IPS-15b (cell line): ENCODE data around the gene TADA1.
A peak's percentile ranks its signal among the peaks of the same experiment; 100 is the strongest.

Experiments
- H3K27me3 ChIP-seq: one replicate; pipeline ENCODE4 v1.6.1; 2013; ENCODE audit warnings: low read length; ENCODE audit not compliant: control insufficient read depth, insufficient read depth
- H3K36me3 ChIP-seq: one replicate; pipeline ENCODE4 v1.6.1; 2013; ENCODE audit warnings: low read length; ENCODE audit not compliant: control insufficient read depth, insufficient read depth
- H3K4me1 ChIP-seq: one replicate; pipeline ENCODE4 v1.6.1; 2013; ENCODE audit warnings: mild to moderate bottlenecking, low read length; ENCODE audit not compliant: control insufficient read depth, insufficient read depth
- H3K4me3 ChIP-seq: one replicate; pipeline ENCODE4 v1.5.1; 2013; ENCODE audit warnings: low read depth, low read length
- H3K9ac ChIP-seq: one replicate; pipeline ENCODE4 v1.6.1; 2013; ENCODE audit warnings: low read depth, mild to moderate bottlenecking, low read length
- H3K9me3 ChIP-seq: one replicate; pipeline ENCODE4 v1.6.1; 2013; ENCODE audit warnings: mild to moderate bottlenecking, low read length; ENCODE audit not compliant: control insufficient read depth, insufficient read depth

Gene TADA1, protein sequence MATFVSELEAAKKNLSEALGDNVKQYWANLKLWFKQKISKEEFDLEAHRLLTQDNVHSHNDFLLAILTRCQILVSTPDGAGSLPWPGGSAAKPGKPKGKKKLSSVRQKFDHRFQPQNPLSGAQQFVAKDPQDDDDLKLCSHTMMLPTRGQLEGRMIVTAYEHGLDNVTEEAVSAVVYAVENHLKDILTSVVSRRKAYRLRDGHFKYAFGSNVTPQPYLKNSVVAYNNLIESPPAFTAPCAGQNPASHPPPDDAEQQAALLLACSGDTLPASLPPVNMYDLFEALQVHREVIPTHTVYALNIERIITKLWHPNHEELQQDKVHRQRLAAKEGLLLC

DNA sequence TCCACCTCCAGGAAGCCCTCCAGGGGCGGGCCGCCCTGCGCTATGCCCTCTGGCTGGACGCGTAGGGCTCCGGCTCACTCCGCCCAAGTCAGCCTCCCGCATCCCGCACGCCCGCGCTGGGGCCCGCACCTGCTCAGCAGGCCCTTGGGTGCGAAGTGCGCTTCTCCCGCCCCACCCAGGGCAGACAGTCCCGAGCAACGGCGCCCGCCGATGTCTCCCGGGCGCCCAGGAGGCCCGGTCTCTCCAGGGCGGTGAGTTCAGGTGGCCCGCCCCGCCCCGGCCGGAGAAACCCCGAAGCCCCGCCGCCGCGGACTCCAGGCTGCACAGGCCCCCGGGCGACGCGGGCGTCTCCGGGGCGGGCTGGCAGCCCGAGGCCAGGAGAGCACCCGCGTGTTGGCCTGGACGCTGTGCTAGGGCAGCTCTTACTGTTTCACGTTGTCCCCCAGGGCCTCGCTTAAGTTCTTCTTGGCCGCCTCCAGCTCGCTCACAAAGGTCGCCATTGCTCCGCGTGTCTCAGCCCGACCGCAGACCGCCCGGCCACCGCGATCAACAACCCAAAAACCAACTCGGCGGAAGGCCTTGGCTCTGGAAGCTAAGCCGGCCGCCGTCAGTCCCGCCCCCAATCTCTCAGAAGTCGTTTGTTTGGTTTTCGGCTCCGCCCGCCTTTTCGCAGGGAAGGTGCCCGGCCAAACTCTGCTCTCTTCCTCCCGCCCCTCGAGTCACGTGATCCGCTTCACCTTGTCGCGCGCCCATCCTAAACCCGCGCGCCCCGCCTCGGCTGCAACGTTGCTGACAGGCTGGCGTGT is at the start of gene TADA1:
TSS of gene TADA1 (minus strand) at position 531 of the 806 bp plus-strand sequence. CDS start at position 500, 31 bp downstream.
- Histone ChIP-seq H3K27me3 (no peaks in the 10 kb centered on the region), H3K36me3 (no peaks in the 10 kb centered on the region), H3K9me3 (no peaks in the 10 kb centered on the region), H3K4me3 (peak within 1 kb of the TSS; percentile 80), H3K4me1 (no peaks in the 10 kb centered on the region), H3K9ac (peak within 1 kb of the TSS; percentile 80)

DNA sequence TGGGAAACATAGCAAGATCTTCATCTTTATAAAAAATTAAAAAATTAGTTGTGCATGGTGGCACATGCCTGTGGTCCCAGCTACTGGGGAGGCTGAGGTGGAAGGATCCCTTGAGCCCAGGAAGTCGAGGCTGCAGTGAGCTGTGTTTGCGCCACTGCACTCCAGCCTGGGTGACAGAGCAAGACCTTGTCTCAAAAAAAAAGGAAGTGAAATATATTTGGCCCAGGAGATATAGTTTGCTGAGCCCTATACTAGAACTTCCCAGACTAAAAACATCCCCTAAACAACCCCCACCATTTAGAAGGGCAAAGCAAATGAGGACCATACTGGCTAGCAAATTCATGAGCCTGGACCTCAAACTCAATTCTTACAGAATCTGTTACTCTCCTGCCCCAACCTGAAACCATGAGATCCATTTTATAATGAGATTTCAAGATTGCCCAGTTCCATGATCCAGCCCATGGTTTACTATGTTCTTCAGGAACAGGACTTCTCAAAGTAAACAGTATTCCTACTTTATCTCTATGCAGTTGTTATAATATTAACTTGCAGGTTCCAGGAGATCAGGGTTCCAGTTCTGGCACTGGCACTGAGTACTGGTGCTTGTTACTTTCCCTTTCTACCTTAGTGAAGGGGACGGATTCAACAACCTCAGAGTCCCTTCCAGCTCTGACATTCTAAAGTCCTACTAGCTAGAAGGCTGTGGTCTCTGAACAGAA is 48.9 kb upstream of the TADA1 start:
- no peak overlapping the region for H3K4me3 ChIP-seq
- no peak overlapping the region for H3K9ac ChIP-seq
- peaks cover 33% of the 10 kb centered on the region for H3K27me3 ChIP-seq
- H3K9me3 ChIP-seq, result no peaks in the 10 kb centered on the region
- H3K36me3 ChIP-seq, result no peaks in the 10 kb centered on the region
- no peaks in the 10 kb centered on the region for H3K4me1 ChIP-seq

DNA sequence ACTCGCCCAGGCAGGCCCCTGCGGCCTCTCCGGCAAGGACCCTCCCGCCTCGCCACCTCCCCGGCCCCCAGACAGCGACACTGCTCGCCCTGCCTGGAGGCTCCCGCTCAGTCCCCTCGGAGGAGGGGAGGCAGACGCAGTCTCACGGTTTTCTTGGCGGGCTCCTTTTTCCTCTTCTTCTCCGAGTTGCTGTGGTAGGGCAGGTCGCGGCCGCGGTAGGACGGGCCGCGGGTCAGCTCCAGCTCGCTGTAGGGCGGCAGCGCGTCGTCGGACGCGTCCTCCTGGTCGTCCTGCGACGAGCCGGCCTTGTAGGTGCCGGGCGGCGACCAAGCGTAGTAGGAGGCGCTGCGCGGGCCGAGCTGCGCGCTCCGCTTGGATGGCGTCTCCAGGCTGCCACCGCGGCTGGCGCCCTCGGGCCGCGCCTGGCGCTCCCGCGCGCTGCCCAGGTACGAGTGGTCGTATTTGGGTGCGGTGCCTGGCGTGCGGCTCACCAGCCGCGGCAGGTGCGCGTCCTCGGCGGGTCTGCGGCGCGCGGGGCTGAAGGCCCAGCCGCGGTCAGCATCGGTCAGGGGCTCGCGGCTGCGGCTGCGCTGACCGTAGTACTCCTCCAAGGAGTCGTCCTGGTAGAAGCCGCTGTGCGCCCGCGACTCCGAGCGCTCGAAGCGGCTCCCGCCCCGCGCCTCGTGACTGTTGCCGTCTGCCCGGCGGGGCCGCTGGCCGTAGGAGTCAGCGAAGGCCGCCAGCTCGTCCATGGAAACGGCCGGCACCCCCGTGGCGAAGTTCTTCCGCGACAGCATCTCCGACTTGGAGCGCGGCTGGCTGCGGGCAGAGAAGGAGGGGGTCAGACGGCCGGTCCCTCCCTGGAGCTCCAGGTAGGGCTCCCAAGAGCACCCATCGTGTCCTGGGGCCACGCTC is 44.8 kb upstream of the TADA1 start:
- peak overlapping the region; percentile 56 for H3K4me3 ChIP-seq
- H3K27me3 ChIP-seq, result peaks cover 55% of the 10 kb centered on the region

DNA sequence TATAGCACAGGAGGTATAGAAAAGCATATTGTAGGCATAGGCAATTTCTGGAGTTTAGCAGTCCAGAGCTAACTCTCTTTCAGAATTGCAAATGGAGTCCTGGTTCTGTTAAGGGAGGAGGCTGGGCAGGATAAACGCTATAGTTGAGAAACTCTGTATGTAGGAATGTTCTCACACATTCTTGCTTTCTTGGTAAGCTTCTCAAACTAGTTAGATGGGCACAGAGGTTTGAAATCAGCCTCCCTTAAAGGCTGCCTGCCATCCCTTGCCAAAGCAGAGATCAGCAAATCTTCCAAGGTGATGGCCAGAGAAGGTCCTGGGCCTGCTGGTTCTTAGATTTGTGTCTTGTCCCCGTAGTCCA is 42.9 kb upstream of the TADA1 start:
- Histone ChIP-seq H3K9ac (no peak overlapping the region), H3K4me3 (no peak overlapping the region), H3K9me3 (no peaks in the 10 kb centered on the region), H3K4me1 (no peaks in the 10 kb centered on the region), H3K27me3 (peaks cover 55% of the 10 kb centered on the region), H3K36me3 (no peaks in the 10 kb centered on the region)

More for the DNA sequence above, 44.8 kb upstream of the TADA1 start:
- Histone ChIP-seq H3K9ac (peak overlapping the region; percentile 47), H3K9me3 (no peaks in the 10 kb centered on the region), H3K36me3 (no peaks in the 10 kb centered on the region), H3K4me1 (no peaks in the 10 kb centered on the region)

DNA sequence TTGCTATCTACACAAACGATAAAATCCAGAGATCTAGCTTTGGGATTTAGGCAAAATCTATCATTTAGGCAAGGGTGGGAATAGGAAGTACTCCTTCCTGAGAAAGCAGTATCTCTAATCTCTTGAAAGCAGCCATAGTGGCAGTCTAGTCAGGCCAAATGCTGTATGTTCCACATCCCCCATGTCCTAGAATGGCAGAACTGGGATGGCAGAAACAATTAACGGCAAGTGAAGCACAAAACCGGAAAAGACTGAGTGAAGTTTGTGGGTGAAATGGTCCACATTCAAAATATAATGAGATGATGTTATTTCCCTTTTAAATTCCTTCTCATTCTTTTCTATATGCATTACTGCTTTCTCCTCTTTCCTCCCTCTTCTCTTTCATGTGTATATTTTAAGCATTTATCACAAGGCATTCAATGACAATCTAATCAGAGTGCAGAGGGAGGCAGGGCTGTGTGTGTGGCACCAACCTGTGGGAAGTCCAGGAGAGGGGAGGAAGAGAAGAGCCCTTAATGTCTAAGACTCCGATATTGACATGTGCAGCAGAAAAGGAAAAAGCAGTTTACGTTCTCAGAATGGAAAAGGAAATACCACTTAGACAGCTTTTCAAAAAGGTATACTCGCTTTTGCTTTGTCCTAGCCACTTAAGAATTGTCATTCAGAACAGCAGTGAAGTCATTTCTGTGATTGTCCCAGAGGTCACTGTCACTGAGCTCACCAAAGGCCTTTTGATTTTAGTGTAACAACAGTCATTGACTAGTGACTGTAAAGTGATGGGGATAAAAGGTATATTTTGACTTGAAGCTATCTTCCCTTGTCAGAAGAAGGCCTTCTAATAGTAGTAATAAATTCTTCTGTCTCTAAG is 42.3 kb upstream of the TADA1 start:
- Histone ChIP-seq H3K36me3 (no peaks in the 10 kb centered on the region), H3K4me3 (no peak overlapping the region), H3K27me3 (peaks cover 53% of the 10 kb centered on the region), H3K9me3 (no peaks in the 10 kb centered on the region), H3K4me1 (no peaks in the 10 kb centered on the region), H3K9ac (no peak overlapping the region)

DNA sequence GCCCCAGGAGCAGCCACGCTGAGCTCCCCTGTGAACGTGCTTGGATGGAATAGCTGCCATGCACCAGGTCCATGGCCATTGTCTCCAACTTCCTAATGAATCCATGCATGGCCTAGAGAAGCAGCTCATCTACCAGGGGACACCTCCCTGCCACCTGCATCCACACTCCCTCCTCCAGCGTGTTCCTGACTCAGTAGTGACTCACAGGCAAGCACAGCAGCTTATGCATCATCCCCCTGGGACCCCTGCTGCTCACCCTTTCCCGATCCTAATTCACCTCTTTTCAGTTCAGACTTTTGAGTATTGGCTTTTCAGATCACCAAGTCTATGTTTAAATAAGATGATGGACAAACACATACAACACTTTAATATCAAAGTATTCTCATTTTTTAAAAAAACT is 39.9 kb upstream of the TADA1 start:
- H3K27me3 ChIP-seq, result peaks cover 30% of the 10 kb centered on the region
- no peaks in the 10 kb centered on the region for H3K9me3 ChIP-seq
- no peak overlapping the region for H3K4me3 ChIP-seq
- H3K36me3 ChIP-seq, result no peaks in the 10 kb centered on the region
- no peaks in the 10 kb centered on the region for H3K4me1 ChIP-seq
- no peak overlapping the region for H3K9ac ChIP-seq

DNA sequence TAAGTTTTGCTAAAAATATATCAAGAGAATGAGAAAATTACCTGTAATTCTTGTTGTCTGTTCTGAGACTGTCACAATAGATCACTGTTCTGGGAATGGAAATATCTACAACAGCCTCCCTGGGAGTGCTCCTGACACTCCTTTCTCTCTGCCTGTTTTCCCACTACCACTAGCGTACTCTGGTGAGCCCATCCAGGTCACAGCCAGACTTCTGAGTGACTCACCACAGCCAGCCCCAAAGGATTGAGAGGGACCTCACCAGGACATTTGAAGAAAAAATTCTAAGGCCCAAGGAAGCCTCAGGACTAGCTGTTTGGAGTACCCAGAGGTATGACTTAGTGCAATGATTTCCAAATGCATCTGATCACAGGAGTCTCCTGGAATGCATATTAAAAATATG is 39.0 kb upstream of the TADA1 start:
- Histone ChIP-seq H3K27me3 (peaks cover 22% of the 10 kb centered on the region), H3K9me3 (no peaks in the 10 kb centered on the region), H3K9ac (no peak overlapping the region), H3K4me3 (no peak overlapping the region), H3K36me3 (no peaks in the 10 kb centered on the region), H3K4me1 (no peaks in the 10 kb centered on the region)

DNA sequence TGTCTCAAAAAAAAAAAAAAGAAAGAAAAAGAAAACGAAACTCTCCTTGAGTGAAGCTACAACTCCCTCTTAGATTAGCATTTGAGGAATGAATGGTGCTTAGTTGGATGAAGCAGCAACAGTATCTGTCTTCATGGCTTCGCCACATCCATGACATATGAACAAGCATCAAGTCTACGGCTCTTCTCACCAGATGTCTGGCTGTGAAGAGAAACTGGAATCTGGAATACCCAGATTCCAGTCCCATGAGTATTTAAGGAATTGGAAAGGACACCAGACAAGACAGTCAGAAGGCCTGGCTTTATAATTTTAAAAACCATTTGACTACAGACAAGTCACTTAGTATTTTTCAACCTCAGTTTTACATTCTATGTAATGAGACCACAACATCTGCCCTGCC is 38.0 kb upstream of the TADA1 start:
- H3K4me3 ChIP-seq, result no peak overlapping the region
- H3K36me3 ChIP-seq, result no peaks in the 10 kb centered on the region
- no peak overlapping the region for H3K9ac ChIP-seq
- H3K27me3 ChIP-seq, result peaks cover 13% of the 10 kb centered on the region
- no peaks in the 10 kb centered on the region for H3K9me3 ChIP-seq
- H3K4me1 ChIP-seq, result no peaks in the 10 kb centered on the region

DNA sequence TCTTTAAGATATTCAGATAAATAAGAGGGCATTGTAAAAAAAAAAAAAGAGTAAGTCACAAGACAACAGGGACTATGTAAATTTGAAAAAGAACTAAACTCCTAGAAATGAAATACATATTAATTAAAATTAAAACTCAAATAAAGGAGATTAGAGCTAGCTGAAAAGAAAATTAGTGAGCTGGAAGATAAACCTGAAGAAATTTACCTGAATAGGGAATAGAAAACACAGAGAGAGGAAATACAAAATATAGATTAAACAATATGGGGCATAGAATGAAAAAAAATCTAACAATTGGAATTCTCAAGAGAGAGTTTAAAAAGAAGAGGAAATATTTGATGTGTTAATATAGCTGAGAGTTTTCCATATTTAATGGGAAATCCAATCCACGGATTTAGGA is 35.6 kb upstream of the TADA1 start:
- Histone ChIP-seq H3K4me1 (no peaks in the 10 kb centered on the region), H3K4me3 (no peak overlapping the region), H3K36me3 (no peaks in the 10 kb centered on the region), H3K27me3 (no peaks in the 10 kb centered on the region), H3K9ac (no peak overlapping the region), H3K9me3 (no peaks in the 10 kb centered on the region)

DNA sequence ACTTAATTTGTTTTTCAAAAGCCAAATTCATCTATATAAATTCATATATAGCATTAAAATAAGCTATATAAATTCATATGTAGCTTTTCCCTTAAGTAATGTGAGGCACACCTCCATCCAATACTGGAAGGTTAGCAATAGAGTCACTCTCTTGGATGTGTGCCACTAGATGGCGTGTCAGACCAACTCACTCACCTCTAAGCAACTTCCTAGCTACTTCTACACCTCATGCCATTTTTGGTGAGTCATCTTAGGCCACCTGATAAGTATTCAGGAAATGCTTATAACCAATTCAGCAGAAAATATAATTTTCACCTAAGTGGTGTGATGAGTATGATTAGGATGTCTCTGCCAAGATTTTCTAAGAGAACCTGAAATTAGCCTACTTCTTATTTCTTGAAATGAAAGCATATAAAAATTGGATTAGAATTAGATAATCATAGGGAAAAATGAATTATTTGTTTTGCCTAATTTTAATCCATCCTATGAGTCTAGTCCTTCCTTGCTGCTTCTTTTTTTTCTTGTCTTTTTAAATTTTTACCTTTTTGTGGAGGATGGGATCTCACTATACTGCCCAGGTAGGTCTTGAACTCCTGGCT is 34.4 kb upstream of the TADA1 start:
- H3K27me3 ChIP-seq, result no peaks in the 10 kb centered on the region
- no peak overlapping the region for H3K4me3 ChIP-seq
- no peak overlapping the region for H3K9ac ChIP-seq
- no peaks in the 10 kb centered on the region for H3K36me3 ChIP-seq
- H3K9me3 ChIP-seq, result no peaks in the 10 kb centered on the region
- H3K4me1 ChIP-seq, result no peaks in the 10 kb centered on the region
